H9 (cell line): Measurements from ENCODE around the gene FBXL15. TPM values are rescaled to one million over a fixed set of nuclear protein-coding genes. Genes with fewer than 3 reads are reported as not detected.

ENCODE experiments used
- DNase-seq: peaks from one replicate; pipeline ENCODE4 v3.0.0-alpha.2; 2017
- H2AFZ ChIP-seq: one replicate; pipeline ENCODE4 v1.6.1; 2013; ENCODE audit warnings: mild to moderate bottlenecking, low read length, control low read depth, moderate library complexity
- H2AK5ac ChIP-seq: 2 replicates; pipeline ENCODE4 v1.6.1; 2013; ENCODE audit warnings: low read length, control low read depth, mixed read lengths; ENCODE audit not compliant: insufficient read length
- H2BK120ac ChIP-seq: one replicate; pipeline ENCODE4 v1.6.1; 2013; ENCODE audit warnings: low read depth, mild to moderate bottlenecking, low read length, control low read depth, inconsistent platforms; ENCODE audit not compliant: poor library complexity, severe bottlenecking
- H2BK12ac ChIP-seq: 2 replicates; pipeline ENCODE4 v1.6.1; 2013; ENCODE audit warnings: low read length, control low read depth, mixed read lengths, low read depth; ENCODE audit not compliant: insufficient read length
- H2BK15ac ChIP-seq: 2 replicates; pipeline ENCODE4 v1.6.1; 2013; ENCODE audit warnings: low read depth, low read length, control low read depth
- H2BK20ac ChIP-seq: one replicate; pipeline ENCODE4 v1.6.1; 2013; ENCODE audit warnings: low read depth, mild to moderate bottlenecking, low read length, control low read depth, inconsistent platforms; ENCODE audit not compliant: poor library complexity, severe bottlenecking
- H2BK5ac ChIP-seq: 2 replicates; pipeline ENCODE4 v1.6.1; 2013; ENCODE audit warnings: low read length, control low read depth, mixed read lengths; ENCODE audit not compliant: insufficient read length
- H3K14ac ChIP-seq: 2 replicates; pipeline ENCODE4 v1.6.1; 2013; ENCODE audit warnings: low read length, control low read depth; ENCODE audit not compliant: insufficient read depth
- H3K18ac ChIP-seq: 2 replicates; pipeline ENCODE4 v1.6.1; 2013; ENCODE audit warnings: low read depth, mild to moderate bottlenecking, mixed read lengths, low read length, control low read depth; ENCODE audit not compliant: insufficient read length
- H3K23ac ChIP-seq: 2 replicates; pipeline ENCODE4 v1.6.1; 2013; ENCODE audit warnings: low read length, control low read depth, mixed read lengths, low read depth; ENCODE audit not compliant: insufficient read length
- H3K23me2 ChIP-seq: 2 replicates; pipeline ENCODE4 v1.6.1; 2013; ENCODE audit warnings: low read depth, mild to moderate bottlenecking, mixed read lengths, low read length, control low read depth; ENCODE audit not compliant: insufficient read length, poor library complexity, severe bottlenecking
- H3K27ac ChIP-seq: 2 replicates; pipeline ENCODE4 v1.5.1; 2013; ENCODE audit warnings: low read length, control low read depth, mixed read lengths, low read depth; ENCODE audit not compliant: insufficient read length
- H3K27me3 ChIP-seq: 2 replicates; pipeline ENCODE4 v1.6.1; 2013; ENCODE audit warnings: low read length, control low read depth, inconsistent platforms; ENCODE audit not compliant: insufficient read depth
- H3K4ac ChIP-seq: 2 replicates; pipeline ENCODE4 v1.6.1; 2013; ENCODE audit warnings: low read depth, mild to moderate bottlenecking, control low read depth, inconsistent platforms, low read length, moderate library complexity
- H3K4me1 ChIP-seq: 2 replicates; pipeline ENCODE4 v1.6.1; 2013; ENCODE audit warnings: low read length, control low read depth, inconsistent platforms; ENCODE audit not compliant: insufficient read depth
- H3K4me2 ChIP-seq: 2 replicates; pipeline ENCODE4 v1.6.1; 2013; ENCODE audit warnings: low read length, control low read depth, mixed read lengths; ENCODE audit not compliant: insufficient read length, insufficient read depth
- H3K56ac ChIP-seq: 2 replicates; pipeline ENCODE4 v1.6.1; 2013; ENCODE audit warnings: low read depth, mild to moderate bottlenecking, mixed read lengths, low read length, control low read depth; ENCODE audit not compliant: insufficient read length
- H3K79me1 ChIP-seq: 2 replicates; pipeline ENCODE4 v1.6.1; 2013; ENCODE audit warnings: low read depth, mild to moderate bottlenecking, moderate library complexity, low read length, control low read depth, inconsistent platforms; ENCODE audit not compliant: insufficient read depth, poor library complexity, severe bottlenecking
- H3K79me2 ChIP-seq: 2 replicates; pipeline ENCODE4 v1.6.1; 2013; ENCODE audit warnings: low read length, control low read depth, inconsistent platforms; ENCODE audit not compliant: insufficient read depth
- H3K9ac ChIP-seq: 2 replicates; pipeline ENCODE4 v1.6.1; 2013; ENCODE audit warnings: low read length, control low read depth, mixed read lengths; ENCODE audit not compliant: insufficient read length; ENCODE audit errors: extremely low read depth
- H3K9me3 ChIP-seq: one replicate; pipeline ENCODE4 v1.6.1; 2013; ENCODE audit warnings: low read depth, low read length, inconsistent platforms; ENCODE audit not compliant: control insufficient read depth
- H3T11ph ChIP-seq: one replicate; pipeline ENCODE4 v1.6.1; 2013; ENCODE audit warnings: mild to moderate bottlenecking, low read length, control low read depth, inconsistent platforms
- H4K20me1 ChIP-seq: one replicate; pipeline ENCODE4 v1.6.1; 2013; ENCODE audit not compliant: control insufficient read depth, insufficient read length, insufficient read depth
- H4K5ac ChIP-seq: 2 replicates; pipeline ENCODE4 v1.6.1; 2013; ENCODE audit warnings: low read depth, mild to moderate bottlenecking, mixed read lengths, low read length, control low read depth; ENCODE audit not compliant: insufficient read length
- H4K8ac ChIP-seq: replicated peaks from 2 replicates; pipeline ENCODE4 v1.6.1; 2013; ENCODE audit warnings: low read length, control low read depth, mixed read lengths, low read depth; ENCODE audit not compliant: insufficient read length
- H4K91ac ChIP-seq: 2 replicates; pipeline ENCODE4 v1.6.1; 2013; ENCODE audit warnings: low read depth, mild to moderate bottlenecking, moderate library complexity, mixed read lengths, low read length, control low read depth; ENCODE audit not compliant: insufficient read length
- H3K27ac Mint-ChIP-seq, 3 experiments: 2 replicates in 2 of 3; 3 replicates in 1 of 3; pipeline ENCODE4 v1.8.0; 2020 to 2021; ENCODE audit warnings: mixed read lengths in 3 of 3, mild to moderate bottlenecking in 1 of 3, moderate library complexity in 1 of 3
- H3K27me3 Mint-ChIP-seq: 2 replicates; pipeline ENCODE4 v1.8.0; 2021; ENCODE audit warnings: low read depth, mild to moderate bottlenecking, moderate library complexity, mixed read lengths
- H3K36me3 Mint-ChIP-seq, 3 experiments: 2 replicates in 2 of 3; 3 replicates in 1 of 3; pipeline ENCODE4 v1.8.0; 2020 to 2021; ENCODE audit warnings: low read depth in 3 of 3, mixed read lengths in 3 of 3; ENCODE audit not compliant: insufficient read depth in 1 of 3
- H3K4me1 Mint-ChIP-seq, 2 experiments: 2 replicates each; pipeline ENCODE4 v1.8.0; 2020; ENCODE audit warnings: mixed read lengths in 2 of 2
- H3K4me3 Mint-ChIP-seq, 2 experiments: 2 replicates in 1 of 2; 3 replicates in 1 of 2; pipeline ENCODE4 v1.8.0; 2020 to 2021; ENCODE audit warnings: mild to moderate bottlenecking in 2 of 2, mixed read lengths in 2 of 2, moderate library complexity in 1 of 2
- H3K9me3 Mint-ChIP-seq, 2 experiments: 2 replicates in 1 of 2; 3 replicates in 1 of 2; pipeline ENCODE4 v1.8.0; 2020; ENCODE audit warnings: mild to moderate bottlenecking in 2 of 2, mixed read lengths in 2 of 2, moderate library complexity in 1 of 2
- WGBS: extraction: QIAGEN DNeasy Blood & Tissue Kit; methylation state at CpG from one replicate; pipeline ENCODE4 v1.1.7; 2013; ENCODE audit warnings: missing lambda C conversion rate, low lambda C conversion rate, mixed read lengths; ENCODE audit not compliant: insufficient read length; ENCODE audit errors: extremely low coverage; 5-methylcytosine and 5-hydroxymethylcytosine counted together
- total RNA-seq: library from RNA; stranded (reverse); gene quantifications from 2 replicates; pipeline ENCODE4 v1.2.1, GENCODE V29; 2021
- TF ChIP-seq, protein P1 (sequence below): fragments of 200-600 bp; sonication (generic); conservative IDR thresholded peaks from 3 replicates; pipeline ENCODE4 v1.8.0; 2021; ENCODE audit warnings: antibody characterized with exemption, mild to moderate bottlenecking

Gene FBXL15
- total RNA-seq, 1 experiment from 2014 or later: 9.1 TPM

DNA sequence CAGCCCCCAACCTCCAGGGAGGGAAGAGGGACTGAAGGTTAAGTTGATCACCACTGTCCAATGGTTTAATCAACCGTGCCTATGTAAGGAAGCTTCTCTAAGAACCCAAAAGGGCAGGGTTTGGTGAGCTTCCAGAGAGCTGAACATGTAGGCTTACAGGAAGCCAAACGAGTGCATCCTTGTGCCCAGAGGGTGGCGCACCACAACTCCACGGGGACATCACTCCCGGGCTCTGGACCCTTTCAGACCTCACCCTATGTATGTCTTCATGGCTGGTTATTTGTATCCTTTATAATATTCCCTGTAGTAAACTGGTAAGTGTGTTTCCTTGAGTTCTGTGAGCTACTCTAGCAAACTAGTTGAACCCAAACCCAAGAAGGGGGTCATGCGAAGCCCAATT lies 36.6 kb upstream of the FBXL15 start:
- Histone ChIP-seq H3K27me3 (no peaks in the 10 kb centered on the region), H2AK5ac (no peak overlapping the region), H3K56ac (no peak overlapping the region), H4K8ac (no peak overlapping the region), H2BK15ac (no peak overlapping the region), H2BK5ac (no peak overlapping the region), H3K4me2 (no peak overlapping the region), H2BK20ac (no peak overlapping the region), H3K18ac (no peak overlapping the region), H3K9me3 (no peaks in the 10 kb centered on the region), H4K20me1 (no peaks in the 10 kb centered on the region), H3K27ac (no peak overlapping the region), H3T11ph (no peak overlapping the region), H2BK120ac (no peak overlapping the region), H3K79me2 (no peaks in the 10 kb centered on the region), H2AFZ (no peak overlapping the region), H2BK12ac (no peak overlapping the region), H3K4me1 (no peaks in the 10 kb centered on the region), H4K91ac (no peak overlapping the region), H3K23me2 (no peaks in the 10 kb centered on the region), H3K4ac (no peak overlapping the region), H3K79me1 (no peaks in the 10 kb centered on the region), H3K14ac (no peak overlapping the region), H3K9ac (no peak overlapping the region), H3K23ac (no peak overlapping the region), H4K5ac (no peak overlapping the region)
- Mint-ChIP-seq H3K27ac (no peak overlapping the region; a peak in 1 of 7 replicates), H3K27me3 (peaks cover 4% of the 10 kb centered on the region; the same call in 1 of the 2 replicates), H3K9me3 (no peaks in the 10 kb centered on the region), H3K36me3 (peaks cover 6 to 22% (median 12%) of the 10 kb centered on the region in 3 experiments), H3K4me3 (no peak overlapping the region), H3K4me1 (0 out of 4 replicates have a peak, but pooled peaks cover 0 to 2% of the 10 kb centered on the region in 2 experiments)
- WGBS: no CpG with 5 or more reads among the region's 6 CpGs
- TF ChIP-seq, protein P1, sequence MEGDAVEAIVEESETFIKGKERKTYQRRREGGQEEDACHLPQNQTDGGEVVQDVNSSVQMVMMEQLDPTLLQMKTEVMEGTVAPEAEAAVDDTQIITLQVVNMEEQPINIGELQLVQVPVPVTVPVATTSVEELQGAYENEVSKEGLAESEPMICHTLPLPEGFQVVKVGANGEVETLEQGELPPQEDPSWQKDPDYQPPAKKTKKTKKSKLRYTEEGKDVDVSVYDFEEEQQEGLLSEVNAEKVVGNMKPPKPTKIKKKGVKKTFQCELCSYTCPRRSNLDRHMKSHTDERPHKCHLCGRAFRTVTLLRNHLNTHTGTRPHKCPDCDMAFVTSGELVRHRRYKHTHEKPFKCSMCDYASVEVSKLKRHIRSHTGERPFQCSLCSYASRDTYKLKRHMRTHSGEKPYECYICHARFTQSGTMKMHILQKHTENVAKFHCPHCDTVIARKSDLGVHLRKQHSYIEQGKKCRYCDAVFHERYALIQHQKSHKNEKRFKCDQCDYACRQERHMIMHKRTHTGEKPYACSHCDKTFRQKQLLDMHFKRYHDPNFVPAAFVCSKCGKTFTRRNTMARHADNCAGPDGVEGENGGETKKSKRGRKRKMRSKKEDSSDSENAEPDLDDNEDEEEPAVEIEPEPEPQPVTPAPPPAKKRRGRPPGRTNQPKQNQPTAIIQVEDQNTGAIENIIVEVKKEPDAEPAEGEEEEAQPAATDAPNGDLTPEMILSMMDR: peak; percentile 78
- peak; percentile 69 for DNase-seq
